GM19455 (cell line): Measurements from ENCODE around the gene OAF.
"Not testable (repeated sequence)": the region's sequence is repeated elsewhere in the genome, so short reads cannot be mapped to it uniquely, and the experiment has no call there.

Source experiments
- ATAC-seq: cut with Tn5 transposase; IDR thresholded peaks from one replicate; pipeline ENCODE4 v1.9.1; 2021; ENCODE audit not compliant: unreplicated experiment

Gene OAF

GRCh38 chr11:120261931-120262330, 51.1 kb downstream of the OAF start:
- ATAC-seq = no peak

DNA sequence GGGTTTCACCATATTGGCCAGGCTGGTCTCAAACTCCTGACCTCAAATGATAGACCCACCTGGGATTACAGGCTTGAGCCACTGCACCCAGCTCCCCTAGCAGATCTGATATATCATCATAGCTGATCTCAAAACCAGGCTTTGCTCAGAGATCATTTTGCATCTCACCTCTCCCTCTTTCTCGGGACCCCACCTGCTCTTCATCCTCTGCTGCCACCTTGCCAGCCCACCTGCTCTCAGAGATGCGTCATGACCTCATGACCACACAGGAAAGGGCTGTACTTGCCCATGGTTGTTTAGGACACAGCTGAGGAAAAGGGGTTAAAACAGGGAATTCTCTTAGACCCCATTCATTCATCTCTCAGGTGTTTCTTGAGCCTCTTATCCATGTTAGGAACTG, 56.5 kb downstream of the OAF start:
- no peak for ATAC-seq

GRCh38 chr11:120268686-120269085, 57.9 kb downstream of the OAF start:
- ATAC-seq = no peak

- ATAC-seq = no peak
Observed at GRCh38 chr11:120270386-120270785, 59.6 kb downstream of the OAF start.

DNA sequence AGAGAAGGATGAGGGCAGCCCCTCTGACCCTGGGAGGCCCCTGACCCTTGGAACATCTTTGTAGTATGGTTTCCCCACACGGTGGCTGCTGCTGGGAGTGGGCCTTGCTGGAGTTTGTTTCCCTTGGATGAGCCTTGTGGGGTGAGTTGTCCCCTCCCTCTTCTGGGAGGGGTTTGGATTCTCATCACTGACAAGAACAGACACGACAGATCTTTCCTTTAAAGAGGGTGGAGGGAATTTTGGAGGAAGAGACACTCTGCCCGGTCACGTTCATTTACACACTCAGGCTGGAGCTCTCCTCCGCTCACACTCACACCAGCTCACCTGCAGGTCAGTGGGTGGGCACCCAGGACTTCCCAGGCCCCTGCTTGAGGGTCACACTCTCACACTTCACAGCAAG, 60.8 kb downstream of the OAF start:
- no peak for ATAC-seq

GRCh38 chr11:120272303-120272702, 61.5 kb downstream of the OAF start:
- ATAC-seq = no peak

DNA sequence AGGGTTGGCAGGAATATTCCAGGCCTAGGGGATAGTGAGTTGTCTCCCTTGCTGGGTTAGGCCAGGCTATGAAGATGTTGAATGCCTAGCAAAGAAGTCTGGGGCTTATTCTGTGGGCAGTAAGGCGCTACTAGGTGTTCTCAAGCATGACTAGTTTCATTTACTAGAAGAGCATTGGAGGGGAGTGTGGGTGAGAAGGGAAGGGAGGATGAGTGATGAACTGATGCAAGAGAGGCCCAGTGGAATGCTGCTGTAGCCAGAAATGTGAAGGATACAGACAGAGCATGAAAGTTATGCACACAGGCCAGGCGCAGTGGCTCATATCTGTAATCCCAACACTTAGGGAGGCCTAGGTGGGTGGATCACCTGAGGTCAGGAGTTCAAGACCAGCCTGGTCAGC, 62.6 kb downstream of the OAF start:
- ATAC-seq = no peak

DNA sequence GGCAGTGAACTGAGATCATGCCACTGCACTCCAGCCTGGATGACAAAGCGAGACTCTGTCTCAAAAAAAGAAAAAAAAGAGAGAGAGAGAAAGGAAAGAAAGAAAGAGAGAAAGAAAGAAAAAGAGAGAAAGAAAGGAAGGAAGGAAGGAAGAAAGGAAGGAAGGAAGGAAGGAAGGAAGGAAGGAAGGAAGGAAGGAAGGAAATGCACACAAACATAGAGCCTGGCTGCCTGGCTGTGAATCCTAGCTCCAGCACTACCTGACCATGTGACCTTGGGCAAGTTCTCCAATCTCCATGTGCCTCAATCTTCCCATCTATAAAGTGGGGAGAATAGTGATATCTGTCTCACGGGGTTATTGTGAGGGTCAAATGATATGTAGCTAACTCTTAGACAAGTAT, 63.1 kb downstream of the OAF start:
- ATAC-seq = not testable (repeated sequence)

DNA sequence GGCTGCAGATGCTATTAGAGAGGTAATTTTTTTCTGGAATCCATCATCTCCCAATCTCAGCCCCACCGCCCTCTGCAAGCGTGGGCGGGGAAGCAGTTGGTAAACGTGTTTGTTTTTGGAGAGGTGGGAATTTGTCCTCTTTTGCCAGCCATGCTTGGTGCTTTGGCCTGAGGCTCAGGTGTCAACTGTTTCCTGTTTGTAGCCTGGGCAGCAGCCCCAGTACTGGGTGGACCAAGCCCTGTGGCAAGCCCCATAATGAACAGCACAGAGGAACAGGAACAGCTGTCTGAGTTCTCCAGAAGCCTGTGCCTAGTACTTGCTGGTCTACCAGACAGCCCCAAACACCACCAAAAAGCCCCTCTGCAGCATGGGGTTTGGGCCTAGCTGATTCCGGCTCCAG, 68.7 kb downstream of the OAF start:
- no peak for ATAC-seq
